ENCODE results near the gene CBS.
"Not testable (repeated sequence)": the region's sequence is repeated elsewhere in the genome, so short reads cannot be mapped to it uniquely, and the experiment has no call there.

Gene CBS

GRCh38 chr21:43075170-43076022 is at the start of gene CBS:
Gene CBS, minus strand, starts transcription at chr21:43075835. Its CDS starts 3,642 bp downstream, at chr21:43072193.
- not testable (repeated sequence) for DNase-seq

- not testable (repeated sequence) for DNase-seq
Measured at GRCh38 chr21:43115956-43116355, 40.3 kb upstream of the CBS start.

- not testable (repeated sequence) for DNase-seq
Measured at GRCh38 chr21:43114483-43114882, 38.8 kb upstream of the CBS start.

GRCh38 chr21:43109006-43109405 is 33.4 kb upstream of the CBS start:
- not testable (repeated sequence) for DNase-seq

- DNase-seq: not testable (repeated sequence)
Measured at GRCh38 chr21:43108177-43108576, 32.5 kb upstream of the CBS start.

DNA sequence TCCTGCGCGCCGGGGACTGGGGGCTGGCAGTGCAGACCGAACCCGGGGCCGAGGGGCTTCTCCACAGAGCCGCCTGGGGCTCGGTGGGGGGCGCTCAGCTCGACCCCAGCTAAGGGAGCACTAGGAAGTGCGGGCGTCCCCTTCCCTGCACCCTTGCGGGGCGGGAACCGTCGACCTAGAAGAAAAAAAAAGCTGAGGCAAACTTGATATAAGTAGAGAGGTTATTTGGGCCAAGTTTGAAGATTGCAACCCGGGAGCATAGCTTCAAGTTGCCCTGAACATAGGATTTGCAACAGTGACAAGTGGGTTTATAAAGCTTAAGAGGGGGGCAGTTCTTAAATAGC is 32.1 kb upstream of the CBS start:
- DNase-seq: not testable (repeated sequence)

- not testable (repeated sequence) for DNase-seq
Measured at GRCh38 chr21:43106965-43107793, 31.5 kb upstream of the CBS start, which contains the start of gene U2AF1. Gene U2AF1, minus strand, starts transcription at chr21:43107570. Its CDS starts 76 bp downstream, at chr21:43107494.

DNA sequence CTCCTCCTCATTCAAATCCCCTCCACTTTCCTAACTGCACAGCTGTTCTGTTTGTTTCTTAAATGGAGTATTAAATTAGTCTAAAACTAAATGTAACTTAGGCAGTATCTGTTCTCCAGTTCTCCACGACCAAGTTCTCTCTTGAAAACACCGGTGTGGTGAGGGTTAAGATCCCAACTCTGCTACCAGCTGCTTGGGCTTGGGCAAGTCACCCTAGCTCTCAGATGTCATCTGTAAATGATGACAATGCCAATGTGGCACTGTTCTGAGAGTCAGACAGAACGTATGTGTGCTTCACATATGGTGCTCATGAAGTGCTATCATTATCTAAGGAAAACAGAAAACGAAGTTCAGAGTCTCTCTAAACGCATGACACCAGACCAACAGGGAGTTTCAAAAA is 29.0 kb upstream of the CBS start:
- not testable (repeated sequence) for DNase-seq

- DNase-seq: not testable (repeated sequence)
Measured at GRCh38 chr21:43102281-43102680, 26.6 kb upstream of the CBS start.

DNA sequence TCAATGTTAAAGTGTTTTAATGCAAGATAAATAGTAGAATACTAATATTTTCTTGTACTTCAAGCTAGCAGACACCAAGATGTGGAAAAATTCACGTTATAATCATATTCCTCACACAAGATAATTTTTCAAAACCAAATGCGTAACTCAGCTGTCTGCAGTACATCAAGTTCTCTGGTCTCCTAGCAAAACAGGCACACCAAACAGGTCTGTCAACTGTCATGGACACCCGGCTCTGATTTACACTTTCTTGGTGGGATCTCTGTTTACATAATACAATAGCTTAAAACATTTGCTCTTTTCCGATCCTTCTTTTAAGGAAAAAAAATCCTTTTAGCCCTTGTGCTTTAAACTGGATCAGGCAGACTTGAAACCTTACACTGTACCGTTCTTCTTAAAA is 26.0 kb upstream of the CBS start:
- not testable (repeated sequence) for DNase-seq

- DNase-seq: not testable (repeated sequence)
Measured at GRCh38 chr21:43101000-43101399, 25.4 kb upstream of the CBS start.

DNA sequence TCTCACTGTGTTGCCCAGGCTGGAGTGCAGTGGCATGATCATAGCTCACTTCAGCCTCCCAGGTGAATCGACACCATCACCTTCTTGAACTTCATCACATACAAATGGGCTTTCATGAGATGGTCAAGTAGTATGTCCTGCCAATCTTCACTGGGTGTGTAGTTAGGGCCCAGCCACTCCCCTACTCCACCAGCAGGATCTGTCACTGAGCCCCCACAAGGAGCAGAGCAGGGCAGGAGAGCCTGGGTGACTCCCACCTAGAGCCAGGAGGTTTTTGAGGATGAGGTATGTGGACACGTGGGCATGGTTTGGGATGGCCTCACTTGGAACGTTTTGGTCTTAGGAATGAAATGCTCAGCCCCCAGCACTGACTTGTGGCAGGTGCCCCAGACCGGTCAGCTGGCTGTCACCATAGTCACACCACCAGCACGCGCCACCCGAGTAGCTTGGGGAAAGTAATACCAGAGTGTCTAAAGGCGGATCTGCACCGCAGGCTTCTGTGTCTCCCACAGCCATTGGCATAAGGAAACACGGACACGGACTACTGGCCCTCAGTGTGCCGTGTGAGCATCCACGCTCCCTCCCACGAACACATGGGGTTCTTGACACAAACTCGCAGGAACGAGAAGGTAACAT is 16.5 kb upstream of the CBS start:
- DNase-seq: not testable (repeated sequence)

DNA sequence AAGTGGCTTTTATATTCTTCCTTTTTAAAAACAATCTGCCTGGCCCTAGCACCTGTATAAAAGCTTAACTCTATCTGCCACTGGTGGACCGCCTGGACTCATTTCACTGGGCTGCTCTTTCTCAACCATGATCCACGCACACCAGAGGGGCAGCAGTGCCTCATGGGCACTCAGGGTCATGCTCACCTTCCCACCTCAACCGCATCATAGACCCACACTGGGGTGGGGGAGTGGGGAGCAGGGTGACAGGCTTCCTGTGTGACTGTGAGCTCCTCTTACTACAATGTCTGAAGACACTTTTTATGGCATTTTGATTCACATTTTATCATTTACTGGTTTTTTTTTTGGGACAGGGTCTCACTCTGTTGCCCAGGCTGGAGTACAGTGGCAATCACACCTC is 15.3 kb upstream of the CBS start:
- DNase-seq: not testable (repeated sequence)

GRCh38 chr21:43089463-43089862 is 13.8 kb upstream of the CBS start:
- not testable (repeated sequence) for DNase-seq

DNA sequence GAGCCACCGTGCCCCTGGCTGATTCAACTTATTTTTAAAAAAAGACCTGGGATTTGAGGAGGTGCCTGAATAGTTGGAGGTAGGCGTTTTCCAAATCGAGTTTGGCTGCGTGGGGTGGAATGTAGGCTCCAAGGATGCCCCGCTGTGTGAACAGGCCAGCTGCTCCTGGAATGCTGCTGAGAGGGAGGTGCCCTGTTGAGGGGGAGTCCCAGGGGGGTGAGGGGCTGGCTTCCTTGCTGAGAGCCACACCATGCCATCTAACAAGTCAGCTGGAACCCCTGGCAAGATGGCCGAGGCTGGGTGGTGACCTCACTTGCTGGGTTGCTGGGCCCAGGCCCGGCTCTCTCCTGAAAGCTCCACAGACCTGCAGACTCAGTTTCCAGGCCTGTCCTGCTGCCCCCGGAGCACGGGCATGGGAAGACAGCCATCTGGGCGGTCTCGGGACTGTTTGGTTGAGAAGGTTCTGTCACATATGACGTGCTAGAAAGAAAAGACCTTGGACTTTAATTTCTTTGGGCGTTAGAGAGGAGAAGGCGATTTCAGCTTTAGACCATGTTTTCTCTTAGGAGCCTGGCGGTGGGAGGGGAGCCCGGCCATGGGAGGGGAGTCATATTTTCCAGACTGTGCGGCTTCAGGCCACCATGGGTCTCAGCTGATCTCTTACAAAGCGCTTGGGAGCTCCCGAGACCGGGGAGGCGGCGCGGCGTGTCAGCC is 7.1 kb upstream of the CBS start:
- DNase-seq: not testable (repeated sequence)

GRCh38 chr21:43076643-43077042 is 1.0 kb upstream of the CBS start:
- not testable (repeated sequence) for DNase-seq

DNA sequence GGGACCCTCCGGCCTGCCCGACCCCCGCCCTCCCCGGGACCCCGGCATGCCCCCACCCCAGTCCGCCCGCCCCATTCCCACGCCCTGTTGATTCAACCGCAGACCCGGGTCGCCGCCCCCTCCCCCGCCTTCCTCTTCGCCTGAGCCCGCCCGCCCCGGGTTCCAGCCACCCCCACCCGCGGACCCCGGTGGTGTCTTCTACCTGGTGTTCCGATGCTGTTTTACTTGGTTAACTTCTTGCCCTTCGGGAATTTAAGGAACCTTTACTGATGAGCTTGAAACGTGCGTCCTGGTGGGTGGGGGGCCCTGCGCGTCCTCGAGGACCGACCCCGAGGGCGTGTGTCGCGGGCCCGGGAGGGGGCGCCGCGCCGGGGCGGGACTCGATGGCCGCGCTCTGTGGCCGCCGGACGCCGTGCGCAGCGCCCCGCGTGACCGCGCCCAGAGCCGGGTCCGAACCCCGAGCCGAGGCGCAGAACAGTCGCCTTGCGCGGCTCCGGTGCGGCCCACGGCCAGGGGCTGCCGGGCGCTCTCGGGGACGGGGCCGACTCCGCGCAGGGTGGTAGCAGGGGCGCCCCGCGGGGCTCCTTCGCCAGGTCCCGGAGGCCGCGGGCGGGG is 495 bp upstream of the CBS start:
- not testable (repeated sequence) for DNase-seq

GRCh38 chr21:43074401-43075169 is 1.1 kb downstream of the CBS start:
- DNase-seq: not testable (repeated sequence)

DNA sequence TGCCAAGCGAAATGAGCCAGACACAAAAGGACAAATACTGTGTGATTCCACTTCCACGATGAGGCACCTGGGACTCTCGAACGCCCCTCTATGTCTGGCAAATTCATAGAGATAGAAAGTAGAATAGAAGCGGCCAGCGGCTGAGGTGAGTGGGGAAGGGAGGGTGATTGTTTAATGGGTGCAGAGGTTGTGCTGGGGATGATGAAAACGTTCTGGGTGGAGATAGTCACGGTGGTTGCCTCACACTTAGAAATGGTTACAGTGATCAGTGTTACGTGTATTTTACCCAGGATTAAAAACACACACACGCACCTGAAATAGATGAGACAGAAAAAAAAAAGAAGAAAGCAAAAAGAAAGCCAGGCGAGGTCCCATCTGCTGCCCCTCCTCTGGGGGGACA is 2.9 kb downstream of the CBS start:
- not testable (repeated sequence) for DNase-seq

DNA sequence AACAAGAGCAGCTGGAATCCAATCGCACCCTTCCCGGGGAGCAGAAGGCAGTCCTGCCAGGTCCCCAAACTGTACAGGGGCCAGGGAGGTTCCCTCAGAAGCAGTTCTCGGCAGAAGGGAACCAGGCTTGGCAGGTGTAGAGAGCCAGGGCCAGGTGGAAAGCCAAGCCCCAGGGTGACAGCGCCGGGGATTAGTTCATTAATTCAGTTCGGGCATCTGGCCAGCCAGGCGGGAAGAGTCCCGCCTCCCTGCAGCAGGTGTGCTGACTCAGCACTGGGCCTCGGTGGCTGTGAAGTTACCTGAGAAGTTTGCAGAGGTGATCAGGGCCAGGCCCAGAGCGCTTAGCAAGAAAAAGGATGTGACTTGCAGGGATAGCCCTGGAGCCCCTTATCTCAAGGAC is 6.0 kb downstream of the CBS start:
- DNase-seq: not testable (repeated sequence)

DNA sequence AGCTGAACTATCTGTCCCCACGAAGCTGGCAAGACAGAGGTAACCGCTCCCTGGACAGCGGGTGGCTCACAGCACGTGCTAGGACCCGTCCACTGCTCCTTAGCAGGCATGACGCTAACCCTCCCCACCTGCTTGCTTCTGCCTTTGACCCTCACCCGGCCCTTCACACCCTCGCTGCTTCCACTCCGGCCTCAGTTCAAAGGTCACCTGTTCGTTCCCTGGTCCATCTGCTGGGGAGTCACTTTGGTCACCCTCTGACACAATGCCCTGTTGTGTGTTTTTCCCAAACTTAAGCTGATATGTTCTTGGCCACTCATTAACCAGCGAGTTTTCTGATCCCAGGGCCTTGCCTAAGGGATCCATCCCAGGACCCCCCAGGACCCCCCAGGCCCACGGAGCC is 7.6 kb downstream of the CBS start:
- not testable (repeated sequence) for DNase-seq
